Measurements from ENCODE around the gene PUM2. TPM values are rescaled to one million over a fixed set of nuclear protein-coding genes. Genes with fewer than 3 reads are reported as not detected.

The PUM2 gene
- total and polyA plus RNA-seq, 2 of the 13 experiments (the other 11 are each of a cell fraction or from before 2014, with no cell fraction given): 69.6 to 69.8 TPM

GRCh38 chr2:20222769-20223406, 127.8 kb downstream of the PUM2 start (continued):
- TF ChIP-seq BRF2 (CRISPR knock-in tag; IDR thresholded peaks at IDR 0.05) (0 out of 2 replicates have a peak, but pooled peaks have one; percentile 9), SOX5 (CRISPR knock-in tag; IDR thresholded peaks at IDR 0.05; ENCODE audit: borderline replicate concordance) (0 out of 2 replicates have a peak, but pooled peaks have one; percentile 5), ZNF674 (CRISPR knock-in tag; IDR thresholded peaks at IDR 0.05; ENCODE audit: low read depth) (0 out of 2 replicates have a peak, but pooled peaks have one; percentile 11), SP140L (CRISPR knock-in tag; IDR thresholded peaks at IDR 0.05; ENCODE audit: borderline replicate concordance) (no peak), GRHL1 (CRISPR knock-in tag; conservative IDR thresholded peaks at IDR 0.05) (no peak), SP4 (CRISPR knock-in tag; IDR thresholded peaks at IDR 0.05) (0 out of 2 replicates have a peak, but pooled peaks have one; percentile 23), ZBTB49 (CRISPR knock-in tag; IDR thresholded peaks at IDR 0.05; ENCODE audit: borderline replicate concordance) (0 out of 2 replicates have a peak, but pooled peaks have one; percentile 10), ZFP41 (CRISPR knock-in tag; IDR thresholded peaks at IDR 0.05; ENCODE audit: borderline replicate concordance) (no peak), ZNF296 (CRISPR knock-in tag; conservative IDR thresholded peaks at IDR 0.05) (0 out of 2 replicates have a peak, but pooled peaks have one; percentile 29), RARA (CRISPR knock-in tag; IDR thresholded peaks at IDR 0.05) (0 out of 2 replicates have a peak, but pooled peaks have one; percentile 4), YY1 (IDR thresholded peaks at IDR 0.05; ENCODE audit: insufficient read depth, insufficient replicate concordance, low read depth, low read length) (no peak), ZNF574 (CRISPR knock-in tag; IDR thresholded peaks at IDR 0.05) (peak; percentile 10; the same call in 1 of the 2 replicates)
